NOMO-1 treated with dmso at 0.1 percent for 144 hours (cell line): ENCODE measurements around the gene CDC7.
"Not testable (repeated sequence)": the region's sequence is repeated elsewhere in the genome, so short reads cannot be mapped to it uniquely, and the experiment has no call there.

ENCODE experiments used
- DNase-seq: peaks from one replicate; lab custom pipeline; 2025; ENCODE audit not compliant: unreplicated experiment; lab: John Stamatoyannopoulos, UW

Gene CDC7

DNA sequence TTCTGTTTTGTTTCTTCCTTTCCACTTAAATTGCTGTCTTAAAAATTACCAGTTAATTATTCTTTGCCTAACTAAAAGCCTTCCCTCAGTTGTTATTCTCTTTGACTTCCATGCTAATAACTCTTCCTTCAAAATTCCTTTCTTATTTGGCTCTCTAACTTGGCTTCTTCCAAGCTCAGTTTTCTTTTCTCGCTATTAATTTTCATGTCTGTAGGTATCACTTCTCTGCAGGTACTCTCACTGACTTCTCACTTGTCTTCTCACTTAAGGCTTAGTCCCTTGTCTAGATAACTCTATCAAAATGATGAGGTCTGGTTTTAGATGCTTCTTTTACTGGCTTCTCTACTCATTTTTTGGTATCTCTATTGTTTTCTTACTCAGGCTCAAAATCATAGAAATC is 10.1 kb downstream of the CDC7 start:
- no peak for DNase-seq

DNA sequence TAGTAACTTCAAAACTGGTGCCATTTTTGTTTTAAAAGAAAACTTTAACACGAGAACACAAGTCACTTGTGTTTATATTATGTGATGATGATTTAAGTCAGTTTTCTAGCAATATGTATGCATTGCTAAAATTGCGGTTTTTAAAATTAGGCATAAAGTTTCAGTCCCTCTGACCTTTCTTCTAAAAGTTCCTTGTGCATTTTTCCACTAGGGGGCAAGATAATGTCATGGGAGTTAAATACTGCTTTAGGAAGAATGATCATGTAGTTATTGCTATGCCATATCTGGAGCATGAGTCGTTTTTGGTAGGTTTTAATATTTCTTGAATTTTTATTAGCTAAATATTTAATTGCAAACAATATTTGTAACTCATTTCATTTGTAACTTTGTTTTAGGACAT is 10.7 kb downstream of the CDC7 start:
- DNase-seq = no peak

DNA sequence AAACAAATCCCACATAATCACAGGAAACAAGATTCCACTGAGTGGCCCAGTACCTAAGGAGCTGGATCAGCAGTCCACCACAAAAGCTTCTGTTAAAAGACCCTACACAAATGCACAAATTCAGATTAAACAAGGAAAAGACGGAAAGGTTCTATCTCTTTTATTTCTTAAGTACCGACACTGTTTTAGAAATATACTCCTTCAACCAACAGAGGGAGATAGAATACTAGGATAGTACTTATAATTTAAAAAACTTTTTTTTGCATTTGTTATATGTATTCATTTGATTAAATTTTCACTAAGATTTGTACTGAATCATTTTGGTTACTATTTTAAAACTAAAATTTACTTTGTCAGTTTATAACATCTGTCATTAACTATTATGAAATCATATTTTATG is 12.5 kb downstream of the CDC7 start:
- DNase-seq = no peak

DNA sequence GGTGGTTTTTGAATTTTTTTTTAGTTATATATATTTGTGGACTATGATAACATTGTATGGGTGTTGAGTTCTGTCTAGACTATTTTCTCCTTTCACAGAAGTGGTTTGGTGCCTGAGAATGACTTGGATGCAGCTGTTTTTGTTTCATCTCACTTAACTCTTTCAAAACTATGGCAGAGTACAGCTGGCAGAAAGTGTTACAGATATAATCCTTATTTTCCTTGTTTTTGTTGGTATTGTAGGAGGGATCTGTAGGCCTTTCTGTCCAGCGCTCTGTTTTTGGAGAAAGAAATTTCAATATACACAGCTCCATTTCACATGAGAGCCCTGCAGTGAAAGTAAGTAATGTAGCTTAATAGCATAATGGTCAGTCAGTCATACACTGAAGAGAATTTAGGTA is 13.1 kb downstream of the CDC7 start:
- DNase-seq = no peak

DNA sequence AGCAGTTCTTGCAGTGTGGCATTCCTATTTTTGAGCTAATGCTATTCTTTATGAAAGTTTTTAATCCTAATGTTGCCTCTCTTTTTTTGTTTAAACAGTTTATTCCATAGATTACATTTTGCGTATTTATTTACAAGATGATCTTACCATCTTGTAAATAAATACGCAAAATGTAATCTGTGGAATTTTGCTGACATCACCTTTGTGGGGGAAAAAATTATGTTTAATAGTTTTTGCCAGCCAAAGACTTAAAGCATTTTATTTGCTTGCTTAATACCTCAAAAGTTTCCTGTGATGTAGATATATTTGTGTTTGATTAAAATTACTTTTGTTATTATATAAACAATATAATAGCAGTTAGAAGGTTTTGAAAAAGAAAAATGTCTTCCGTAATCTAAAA is 15.3 kb downstream of the CDC7 start:
- no peak for DNase-seq

DNA sequence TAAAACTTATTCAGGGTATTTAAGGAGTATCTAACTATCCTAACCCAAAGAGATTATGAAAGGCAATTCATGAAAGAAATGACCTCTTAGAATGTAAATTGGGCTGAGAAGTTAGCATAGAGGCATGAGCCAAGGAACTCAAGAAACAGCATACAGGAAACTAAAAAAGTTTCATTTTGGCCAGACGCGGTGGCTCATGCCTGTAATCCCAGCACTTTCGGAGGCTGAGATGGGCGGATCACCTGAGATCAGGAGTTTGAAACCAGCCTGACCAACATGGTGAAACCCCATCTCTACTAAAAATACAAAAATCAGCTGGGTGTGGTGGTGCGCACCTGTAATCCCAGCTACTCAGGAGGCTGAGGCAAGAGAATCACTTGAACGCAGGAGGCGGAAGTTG is 16.0 kb downstream of the CDC7 start:
- DNase-seq = not testable (repeated sequence)

DNA sequence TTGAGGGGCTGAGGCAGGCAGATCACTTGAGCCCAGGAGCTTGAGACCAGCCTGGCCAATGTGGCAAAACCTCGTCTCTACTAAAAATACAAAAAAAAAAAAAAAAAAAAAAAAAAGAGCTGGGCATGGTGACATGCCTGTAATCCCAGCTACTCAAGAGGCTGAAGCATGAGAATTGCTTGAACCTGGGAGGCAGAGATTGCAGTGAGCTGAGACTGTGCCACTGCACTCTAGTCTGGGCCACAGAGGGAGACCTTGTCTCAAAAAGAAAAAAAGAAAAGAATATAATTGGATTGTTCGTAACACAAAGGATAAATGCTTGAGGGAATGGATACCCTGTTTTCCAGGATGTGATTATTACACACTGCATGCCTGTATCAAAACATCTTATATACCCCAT is 18.5 kb downstream of the CDC7 start:
- DNase-seq = not testable (repeated sequence)

DNA sequence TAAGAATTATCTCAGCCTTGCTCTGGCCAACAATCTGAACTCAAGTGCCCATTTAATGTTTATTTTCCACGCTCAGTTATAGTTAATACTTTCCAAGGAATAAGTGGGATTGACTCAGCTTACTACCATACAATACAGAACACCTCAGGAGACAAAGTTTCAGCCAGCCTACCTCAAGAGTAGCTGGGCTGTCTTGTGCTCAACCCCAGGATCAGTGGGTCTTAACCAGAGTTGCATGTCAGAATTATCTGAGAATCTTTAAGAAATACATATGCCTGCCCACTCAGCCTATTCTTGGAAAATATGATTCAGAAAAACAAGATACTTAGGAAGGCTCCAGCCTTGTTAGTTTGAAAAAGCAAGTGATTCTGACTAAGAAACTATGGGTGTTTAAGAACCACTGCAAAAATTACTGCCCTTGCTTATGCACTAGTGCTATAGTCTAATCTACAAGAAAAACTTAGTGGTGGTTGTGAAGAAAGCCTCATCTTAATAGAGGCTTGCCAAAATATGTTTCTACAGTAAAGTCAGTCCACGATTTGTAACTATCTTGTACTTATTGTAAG is 20.4 kb downstream of the CDC7 start:
- DNase-seq = no peak

DNA sequence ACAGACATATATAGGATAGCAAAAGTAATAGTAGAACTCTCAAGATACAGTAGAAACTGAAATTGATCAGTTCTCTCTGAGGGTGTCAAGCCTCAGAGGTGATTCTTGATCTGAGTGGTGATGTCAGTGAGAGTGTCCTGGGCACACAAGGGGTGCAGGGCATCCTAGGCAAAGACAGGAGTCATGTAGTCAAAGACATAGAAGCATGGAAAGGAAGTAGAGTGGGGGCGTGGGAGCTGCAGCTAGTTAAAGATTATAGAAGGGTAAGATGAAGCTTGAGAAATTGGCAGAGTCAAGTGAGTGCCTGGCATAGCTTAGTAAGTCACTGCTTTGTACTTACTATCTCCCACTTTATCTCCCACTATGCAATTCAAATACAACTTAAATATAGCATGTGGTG is 22.8 kb downstream of the CDC7 start:
- no peak for DNase-seq

DNA sequence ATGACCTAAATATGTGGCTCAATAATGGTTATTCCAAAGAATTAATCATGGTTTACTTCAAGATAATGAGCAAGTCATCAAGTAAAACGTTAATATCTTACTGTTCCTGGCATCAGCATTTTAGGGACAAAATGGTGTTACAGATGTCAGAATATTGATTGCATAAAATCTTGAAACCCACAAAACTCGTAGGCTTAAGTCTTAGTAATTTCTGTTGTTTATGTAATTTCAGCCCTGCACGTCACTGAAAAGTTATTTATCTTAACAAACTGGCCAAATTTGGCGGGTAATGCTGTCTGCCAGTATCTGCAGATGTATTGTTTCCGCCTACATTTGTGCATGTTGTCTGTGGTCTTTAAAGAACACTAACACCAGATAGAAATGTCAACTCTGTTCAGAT is 25.8 kb downstream of the CDC7 start:
- no peak for DNase-seq

DNA sequence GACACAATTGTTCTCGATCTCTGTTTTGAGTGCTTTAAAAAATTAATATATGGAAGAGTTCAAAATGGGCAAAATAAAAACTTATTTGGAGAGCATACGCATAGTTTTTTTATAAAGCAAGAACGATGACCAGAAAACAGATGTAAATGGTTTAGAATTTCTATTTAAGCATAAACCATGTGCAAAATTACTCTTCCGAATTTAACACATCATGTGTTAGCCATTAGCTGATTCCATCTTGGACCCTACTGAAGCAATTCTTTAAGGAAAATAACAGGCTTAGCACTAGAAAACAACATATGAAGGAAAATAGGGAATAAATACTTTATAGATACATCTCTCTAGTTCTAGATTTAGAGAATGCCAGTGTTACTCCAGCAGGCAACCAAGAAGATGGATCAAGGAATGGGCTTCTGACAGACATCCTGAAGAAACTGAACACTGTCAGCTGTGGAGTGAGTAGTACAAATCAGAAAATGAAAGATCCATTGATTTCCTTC is 26.7 kb downstream of the CDC7 start:
- no peak for DNase-seq

DNA sequence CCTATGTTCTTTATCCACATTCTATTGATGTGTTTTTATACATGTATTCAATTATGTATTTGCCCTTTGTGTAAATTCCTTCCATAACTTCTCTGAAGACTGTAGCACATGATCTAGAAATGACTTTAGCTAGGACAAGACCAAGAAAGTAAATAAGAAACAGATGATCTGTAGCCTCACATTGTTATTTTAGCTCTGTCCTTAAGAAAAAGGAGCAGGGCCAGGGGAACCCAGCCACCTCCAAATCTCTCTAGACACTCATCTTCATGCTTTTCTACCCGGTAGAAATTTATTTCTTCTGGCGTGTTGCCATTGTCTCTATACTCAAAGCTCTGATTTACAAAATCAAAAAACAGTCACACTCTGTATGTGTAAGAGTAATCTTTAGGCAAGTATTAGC is 27.1 kb downstream of the CDC7 start:
- no peak for DNase-seq

DNA sequence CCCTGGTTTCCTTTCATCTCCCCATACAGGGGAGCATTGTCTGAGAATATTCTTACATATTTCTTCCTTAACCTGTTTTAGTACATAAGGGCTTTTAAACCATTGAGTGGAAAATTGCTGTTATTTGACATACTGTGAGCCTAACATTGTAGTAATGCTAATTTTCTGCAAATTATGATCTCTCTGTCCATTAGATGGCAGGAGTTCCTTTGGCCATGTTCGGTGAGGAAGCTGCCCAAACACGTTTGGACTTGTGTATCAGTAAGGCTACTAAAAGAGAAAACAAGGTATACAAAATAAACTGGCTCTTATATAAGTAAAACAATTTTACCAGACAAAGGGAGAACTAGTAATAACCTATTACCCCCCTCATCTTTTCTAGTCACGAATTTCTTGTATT is 29.2 kb downstream of the CDC7 start:
- DNase-seq = no peak

DNA sequence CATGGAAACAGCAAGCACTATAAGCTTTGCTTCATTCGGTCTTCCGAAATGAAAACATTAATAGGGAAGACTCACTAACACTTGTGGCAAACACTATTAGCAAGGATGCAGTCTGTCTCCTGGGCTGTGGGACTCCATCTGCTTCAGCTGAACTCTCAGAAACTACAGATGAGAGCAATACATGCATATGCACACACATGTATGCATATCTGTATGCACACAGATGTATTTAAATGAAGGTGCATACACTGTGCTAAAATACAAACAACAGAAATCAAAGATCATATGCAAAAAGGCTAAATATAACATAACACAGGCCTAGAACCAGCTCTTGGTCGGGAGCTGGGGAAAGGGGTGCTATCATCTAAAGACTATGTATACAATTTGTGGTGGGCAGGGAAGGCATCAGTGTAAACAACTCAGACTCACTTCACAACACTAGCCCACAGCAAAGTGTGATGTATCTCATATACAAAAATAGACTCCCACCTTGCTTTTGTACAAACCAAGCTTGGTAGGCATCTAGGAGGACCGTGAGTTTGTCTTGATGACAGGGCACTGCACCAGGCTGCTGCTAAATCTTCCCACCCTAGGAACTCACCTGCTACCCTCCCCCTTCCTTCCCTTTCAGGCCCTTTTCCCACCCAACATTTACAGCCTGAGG is 32.8 kb downstream of the CDC7 start:
- no peak for DNase-seq

DNA sequence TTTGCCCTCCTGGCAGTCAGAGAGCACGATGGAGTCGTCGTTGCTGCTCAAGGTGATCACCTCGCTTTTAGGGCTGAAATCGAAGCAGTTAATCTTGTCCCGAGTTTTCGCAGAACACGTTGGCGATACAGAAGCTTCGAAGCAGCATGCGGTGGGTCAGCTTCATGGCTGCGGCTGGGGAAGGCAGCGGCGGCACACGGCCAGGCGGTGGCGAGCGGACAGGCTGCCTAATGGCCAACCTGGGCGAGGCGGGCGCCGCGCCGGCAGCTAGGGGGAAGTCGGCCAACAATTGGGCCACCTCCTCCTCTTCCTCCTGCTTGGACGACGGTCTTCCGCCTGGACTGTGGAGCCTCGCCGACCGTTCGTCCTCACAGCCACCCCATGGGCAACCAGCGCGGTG is 34.8 kb downstream of the CDC7 start:
- no peak for DNase-seq

DNA sequence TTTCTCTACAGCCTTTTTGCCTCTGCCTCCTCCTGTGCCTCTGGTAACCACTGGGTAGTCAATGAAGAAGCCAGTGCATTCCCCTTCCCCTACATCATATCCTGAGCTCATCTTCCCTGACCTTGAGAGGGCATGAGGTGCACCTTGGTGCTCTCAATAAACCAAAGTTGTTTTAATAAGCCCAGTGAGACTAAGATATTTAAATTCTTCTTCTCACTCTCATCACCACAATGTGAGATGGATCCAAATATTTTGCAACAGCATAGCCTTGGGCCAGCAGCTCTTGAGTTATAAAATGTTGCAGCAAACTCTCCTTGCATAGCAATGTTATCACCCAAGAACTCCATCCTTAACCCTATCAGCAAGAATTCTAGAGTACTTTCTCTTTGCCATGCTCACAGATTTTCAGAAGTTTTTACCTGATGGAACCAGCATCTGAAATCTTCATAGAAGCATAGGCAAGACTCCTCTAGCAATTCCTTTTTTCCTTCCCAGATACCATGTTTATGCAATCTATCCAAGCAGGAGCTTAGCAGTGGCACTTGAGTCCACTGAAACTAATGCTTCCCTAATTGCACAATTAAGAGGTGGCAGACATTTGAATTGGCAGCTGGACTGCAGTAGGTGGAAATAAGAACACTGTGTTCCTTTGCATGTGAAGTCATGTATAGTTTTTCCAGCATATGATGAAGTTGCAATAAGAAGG is 36.8 kb downstream of the CDC7 start:
- DNase-seq = no peak

DNA sequence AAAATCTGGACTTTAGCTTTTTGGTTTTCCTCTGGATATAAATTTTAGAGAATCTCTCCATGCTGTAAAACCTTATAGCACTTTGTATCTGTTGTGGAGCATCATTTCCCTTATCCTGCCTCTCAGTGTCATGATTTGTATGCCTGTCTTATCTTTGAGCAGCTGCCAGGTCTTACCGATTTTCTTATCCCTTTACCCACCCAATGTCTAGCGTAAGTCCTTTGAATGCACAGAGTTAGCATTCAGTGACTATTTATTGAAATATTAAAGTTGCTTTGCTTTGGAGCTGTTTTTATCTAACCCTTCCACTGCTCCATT is 37.3 kb downstream of the CDC7 start:
- DNase-seq = no peak

DNA sequence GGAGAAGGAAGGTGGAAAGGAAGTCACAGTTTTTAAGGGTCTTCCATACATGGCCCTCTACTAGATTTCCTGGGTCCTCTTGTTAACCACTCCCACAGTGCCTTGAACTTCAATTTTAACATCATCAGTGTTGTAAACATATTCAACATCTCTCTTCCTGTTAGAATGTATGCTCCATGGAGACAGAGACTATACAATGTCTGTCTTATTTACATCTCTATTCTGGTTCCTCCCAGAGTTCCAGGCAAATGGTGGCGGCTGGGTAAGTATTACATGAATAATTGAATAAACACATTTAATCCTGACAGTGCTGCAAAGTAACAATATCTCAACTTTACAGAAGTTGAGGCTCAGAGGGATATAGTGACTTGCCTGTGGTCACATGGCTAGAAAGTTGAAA is 40.3 kb downstream of the CDC7 start:
- DNase-seq = no peak

DNA sequence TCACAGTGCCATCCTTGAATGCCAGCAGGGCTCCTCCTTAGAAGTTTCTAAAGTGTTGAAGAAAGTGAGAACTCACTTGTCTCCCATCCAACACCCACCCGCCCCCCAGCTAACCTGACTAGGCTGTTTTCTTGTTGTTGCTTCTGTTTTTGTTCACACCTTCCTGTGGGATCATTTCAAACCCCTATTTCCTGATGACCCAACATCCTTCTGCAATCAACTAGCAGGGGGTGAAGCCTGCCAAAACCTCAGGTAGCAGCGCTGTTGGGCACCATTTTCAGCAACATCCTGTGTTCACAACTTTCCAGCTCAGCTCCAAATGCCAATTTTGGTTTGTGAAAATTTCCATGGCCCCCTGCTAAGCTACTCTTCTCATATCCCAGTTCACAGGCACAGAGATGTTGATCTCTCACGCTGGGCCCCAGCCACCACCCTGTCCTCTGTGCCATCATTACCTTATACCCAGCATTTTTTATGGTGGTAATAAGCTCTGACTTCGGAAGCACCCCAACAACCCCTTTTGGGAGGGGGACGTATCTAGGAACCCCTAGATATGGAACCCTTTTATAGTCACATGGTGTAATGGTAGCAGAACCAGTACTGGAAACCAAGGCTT is 41.4 kb downstream of the CDC7 start:
- DNase-seq = no peak

DNA sequence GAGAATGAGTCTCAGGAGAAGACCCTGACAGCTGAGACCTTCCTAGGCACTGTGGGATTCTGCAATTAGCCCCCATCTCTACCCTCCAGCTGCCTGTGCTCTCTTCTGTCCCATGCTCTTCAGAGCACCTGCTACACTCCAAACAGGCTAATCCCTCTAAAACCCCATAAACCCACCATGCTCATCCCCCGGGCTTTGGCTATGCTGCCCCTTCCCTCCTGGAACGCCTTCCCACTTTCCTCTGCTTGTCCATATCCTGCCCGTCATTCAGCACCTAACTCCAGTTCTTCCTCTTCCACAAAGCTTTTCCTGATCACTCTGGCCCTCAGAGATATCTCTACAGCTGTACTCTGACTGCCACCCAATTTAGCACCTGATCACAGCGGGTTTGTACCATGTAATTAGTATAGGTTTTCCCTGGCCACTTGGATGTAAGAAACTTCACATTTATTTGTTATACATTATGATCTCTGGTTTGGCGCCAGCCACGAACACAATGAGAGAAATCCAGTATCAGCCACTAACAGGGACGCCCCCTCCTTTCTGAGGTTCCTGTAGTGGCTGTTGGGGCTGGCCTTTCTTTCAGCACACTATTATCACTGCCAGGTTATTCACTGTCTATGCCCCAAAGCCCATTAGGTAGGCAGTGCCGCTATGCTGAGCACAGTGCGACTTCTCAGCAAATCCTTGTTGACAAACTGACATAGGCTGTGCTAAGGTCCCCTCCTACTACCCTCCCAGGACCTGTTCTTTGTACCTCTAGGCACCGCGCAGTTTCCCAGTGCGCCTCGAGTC is 45.1 kb downstream of the CDC7 start:
- no peak for DNase-seq

DNA sequence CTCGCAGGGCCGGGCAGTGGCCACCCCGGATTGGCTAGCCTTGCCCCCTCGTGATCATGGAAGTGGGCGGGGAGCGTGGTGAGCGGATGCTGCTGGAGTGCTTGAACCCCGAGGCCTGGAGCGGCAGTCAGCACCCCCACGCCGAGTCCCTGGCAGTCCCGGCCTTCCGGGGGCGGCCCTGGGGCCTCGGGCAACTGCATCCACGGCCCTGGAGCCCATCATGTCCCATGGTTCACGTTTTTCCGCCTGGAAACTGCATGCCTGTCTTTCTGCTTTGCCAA is 45.6 kb downstream of the CDC7 start:
- no peak for DNase-seq

DNA sequence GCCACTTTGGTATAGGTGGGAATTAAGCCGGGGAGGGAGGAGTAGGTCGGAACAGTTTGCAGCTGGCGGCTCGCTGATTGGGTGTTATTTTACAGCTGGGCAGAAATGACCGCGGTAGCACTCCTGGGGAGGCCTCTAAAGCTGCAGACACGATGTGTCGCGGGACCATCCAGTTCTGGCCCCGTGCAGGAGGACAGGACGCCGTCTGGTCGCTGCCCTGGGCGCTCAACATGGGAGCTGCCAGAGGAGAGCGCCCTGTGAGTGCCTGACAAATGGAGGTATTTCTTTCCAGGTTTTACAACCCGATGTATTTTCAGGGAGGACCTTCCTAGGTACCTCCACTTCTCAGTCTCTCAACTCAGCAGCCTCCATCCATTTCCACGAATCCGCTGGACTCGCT is 46.2 kb downstream of the CDC7 start:
- DNase-seq = no peak
